Upper lobe of left lung (tissue), 4 donors: Measurements from ENCODE around the gene AFF1.

Experiments used
- POLR2A ChIP-seq, 4 donors: fragments of 450-650 bp; IDR thresholded peaks; one replicate each; pipeline ENCODE4 v1.5.1; 2016 to 2017; ENCODE audit warnings: antibody characterized with exemption in 4 of 4, mild to moderate bottlenecking in 2 of 4
- POLR2AphosphoS5 ChIP-seq, 2 donors: sonication (generic); formaldehyde crosslinking; IDR thresholded peaks; one replicate each; pipeline ENCODE4 v1.5.1; 2017; ENCODE audit warnings: antibody characterized with exemption in 2 of 2
- TF ChIP-seq, protein P1 (sequence below), 6 experiments: fragments of 450-650 bp in 4 of 6; fragments of 200-600 bp in 2 of 6; sonication (generic) in 2 of 6; IDR thresholded peaks; one replicate each; pipeline ENCODE4 v1.5.1; 2016 to 2019; ENCODE audit warnings: antibody characterized with exemption in 6 of 6

- TF ChIP-seq, protein P1, sequence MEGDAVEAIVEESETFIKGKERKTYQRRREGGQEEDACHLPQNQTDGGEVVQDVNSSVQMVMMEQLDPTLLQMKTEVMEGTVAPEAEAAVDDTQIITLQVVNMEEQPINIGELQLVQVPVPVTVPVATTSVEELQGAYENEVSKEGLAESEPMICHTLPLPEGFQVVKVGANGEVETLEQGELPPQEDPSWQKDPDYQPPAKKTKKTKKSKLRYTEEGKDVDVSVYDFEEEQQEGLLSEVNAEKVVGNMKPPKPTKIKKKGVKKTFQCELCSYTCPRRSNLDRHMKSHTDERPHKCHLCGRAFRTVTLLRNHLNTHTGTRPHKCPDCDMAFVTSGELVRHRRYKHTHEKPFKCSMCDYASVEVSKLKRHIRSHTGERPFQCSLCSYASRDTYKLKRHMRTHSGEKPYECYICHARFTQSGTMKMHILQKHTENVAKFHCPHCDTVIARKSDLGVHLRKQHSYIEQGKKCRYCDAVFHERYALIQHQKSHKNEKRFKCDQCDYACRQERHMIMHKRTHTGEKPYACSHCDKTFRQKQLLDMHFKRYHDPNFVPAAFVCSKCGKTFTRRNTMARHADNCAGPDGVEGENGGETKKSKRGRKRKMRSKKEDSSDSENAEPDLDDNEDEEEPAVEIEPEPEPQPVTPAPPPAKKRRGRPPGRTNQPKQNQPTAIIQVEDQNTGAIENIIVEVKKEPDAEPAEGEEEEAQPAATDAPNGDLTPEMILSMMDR (IDR thresholded peaks at IDR 0.05): no peak
- TF ChIP-seq POLR2A (IDR thresholded peaks at IDR 0.05) (no peak), POLR2AphosphoS5 (IDR thresholded peaks at IDR 0.05) (no peak)
Observed at GRCh38 chr4:87010192-87010591, 75.4 kb downstream of the AFF1 start.
